ENCODE data around the gene OR10S1.
"Not testable (repeated sequence)": the region's sequence is repeated elsewhere in the genome, so short reads cannot be mapped to it uniquely, and the experiment has no call there.

Gene OR10S1, protein sequence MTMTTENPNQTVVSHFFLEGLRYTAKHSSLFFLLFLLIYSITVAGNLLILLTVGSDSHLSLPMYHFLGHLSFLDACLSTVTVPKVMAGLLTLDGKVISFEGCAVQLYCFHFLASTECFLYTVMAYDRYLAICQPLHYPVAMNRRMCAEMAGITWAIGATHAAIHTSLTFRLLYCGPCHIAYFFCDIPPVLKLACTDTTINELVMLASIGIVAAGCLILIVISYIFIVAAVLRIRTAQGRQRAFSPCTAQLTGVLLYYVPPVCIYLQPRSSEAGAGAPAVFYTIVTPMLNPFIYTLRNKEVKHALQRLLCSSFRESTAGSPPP

DNA sequence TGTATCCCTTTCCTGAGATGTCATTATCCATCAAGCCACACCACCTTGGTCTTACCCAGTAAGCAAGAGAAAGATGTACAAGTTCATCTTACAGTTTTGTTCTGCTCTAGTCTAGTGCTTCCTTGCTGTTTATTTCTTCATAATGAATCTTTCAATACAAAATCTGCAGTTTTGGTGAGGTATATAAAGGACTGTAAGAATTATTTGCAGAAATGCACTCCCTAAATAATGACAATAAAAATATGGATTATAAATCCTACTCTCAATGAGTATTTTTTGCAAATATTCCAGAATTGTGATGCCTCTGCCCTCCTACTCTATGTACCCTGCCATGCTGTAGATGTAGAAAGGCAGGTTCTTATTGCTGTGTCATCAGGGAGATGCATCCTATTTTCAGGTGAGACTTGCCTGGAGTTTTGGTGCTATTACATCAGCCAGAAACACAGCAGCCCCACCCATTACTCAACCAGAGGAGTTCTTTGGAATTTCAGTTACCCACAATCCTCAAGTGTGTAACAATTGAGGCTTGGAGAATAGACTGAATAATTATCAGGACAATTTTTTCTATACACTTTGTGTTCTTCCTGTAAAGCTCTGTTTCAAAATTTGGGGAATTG is at the start of gene OR10S1:
TSS of gene OR10S1 (minus strand) at position 51 of the 617 bp plus-strand sequence. CDS start 117 bp downstream, outside the sequence.
- no peak for DNase-seq

DNA sequence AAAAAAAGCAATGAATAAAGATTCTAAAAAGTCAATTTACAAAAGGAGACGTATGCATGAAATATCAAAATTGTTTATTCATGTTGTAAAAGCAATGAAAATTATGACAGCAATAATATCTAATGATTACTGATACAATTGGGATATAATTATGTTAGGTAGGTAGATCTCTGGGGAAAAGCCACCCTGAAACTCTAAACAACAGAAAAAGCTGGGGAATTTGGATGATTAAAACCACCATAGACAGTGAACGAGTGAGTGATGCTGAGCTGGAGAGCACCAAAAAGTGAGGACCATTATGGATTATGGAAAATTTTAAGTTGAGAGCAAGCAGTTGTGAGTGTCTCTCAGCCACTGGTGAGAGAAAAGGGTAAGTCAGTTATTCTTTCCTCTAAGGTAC is 48.9 kb upstream of the OR10S1 start, which contains the start of gene OR10G8:
TSS of gene OR10G8 (plus strand) at position 301 of the 400 bp plus-strand sequence. CDS start 2,825 bp downstream, outside the sequence.
- no peak for DNase-seq

DNA sequence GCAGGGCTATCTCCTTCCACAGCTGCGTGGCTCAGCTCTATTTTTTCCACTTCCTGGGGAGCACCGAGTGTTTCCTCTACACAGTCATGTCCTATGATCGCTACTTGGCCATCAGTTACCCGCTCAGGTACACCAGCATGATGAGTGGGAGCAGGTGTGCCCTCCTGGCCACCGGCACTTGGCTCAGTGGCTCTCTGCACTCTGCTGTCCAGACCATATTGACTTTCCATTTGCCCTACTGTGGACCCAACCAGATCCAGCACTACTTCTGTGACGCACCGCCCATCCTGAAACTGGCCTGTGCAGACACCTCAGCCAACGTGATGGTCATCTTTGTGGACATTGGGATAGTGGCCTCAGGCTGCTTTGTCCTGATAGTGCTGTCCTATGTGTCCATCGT is 38.3 kb upstream of the OR10S1 start:
- DNase-seq, result not testable (repeated sequence)

DNA sequence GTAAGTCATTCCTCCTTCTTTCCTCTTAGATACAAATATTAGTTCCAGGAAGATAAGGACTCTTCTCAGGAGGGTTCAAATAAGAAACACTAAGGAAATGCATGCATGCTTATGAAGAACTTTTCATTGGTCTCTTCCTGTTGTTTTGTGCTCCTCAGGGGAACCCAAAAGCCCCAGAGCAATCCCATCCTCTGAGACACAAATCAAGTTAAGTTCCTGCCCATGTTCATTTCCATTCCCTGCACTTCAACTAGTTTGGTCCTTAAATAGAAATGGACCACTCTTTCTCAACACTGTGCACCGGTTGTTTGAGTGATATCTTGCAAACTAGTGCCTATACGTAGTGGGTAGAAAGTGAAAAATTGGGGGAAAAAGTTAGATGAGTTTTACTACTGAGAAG is 35.1 kb upstream of the OR10S1 start, which contains the start of gene OR10G4:
TSS of gene OR10G4 (plus strand) at position 301 of the 400 bp plus-strand sequence. CDS start 2,578 bp downstream, outside the sequence.
- DNase-seq, result no peak

DNA sequence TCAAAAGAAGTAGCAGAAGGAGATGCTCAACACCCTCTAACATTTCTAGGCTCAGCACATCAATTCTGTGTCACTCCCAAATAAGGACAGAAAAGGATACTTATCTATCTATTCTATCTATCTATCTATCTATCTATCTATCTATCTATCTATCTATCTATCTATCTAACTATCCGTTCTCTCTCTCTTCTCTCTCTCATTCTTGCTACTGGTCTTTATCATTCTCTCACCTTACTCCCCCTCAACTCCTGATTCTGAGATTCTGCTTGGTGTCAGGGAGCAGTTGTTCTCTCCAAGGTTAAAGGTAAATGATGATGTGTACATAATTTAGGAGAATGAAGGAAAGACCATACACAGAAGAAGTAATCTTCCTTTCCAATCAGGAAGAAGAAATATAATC is 17.5 kb upstream of the OR10S1 start, which contains the start of gene OR10G6:
TSS of gene OR10G6 (minus strand) at position 43 of the 400 bp plus-strand sequence. CDS start at position 43, 0 bp downstream.
- no peak for DNase-seq

DNA sequence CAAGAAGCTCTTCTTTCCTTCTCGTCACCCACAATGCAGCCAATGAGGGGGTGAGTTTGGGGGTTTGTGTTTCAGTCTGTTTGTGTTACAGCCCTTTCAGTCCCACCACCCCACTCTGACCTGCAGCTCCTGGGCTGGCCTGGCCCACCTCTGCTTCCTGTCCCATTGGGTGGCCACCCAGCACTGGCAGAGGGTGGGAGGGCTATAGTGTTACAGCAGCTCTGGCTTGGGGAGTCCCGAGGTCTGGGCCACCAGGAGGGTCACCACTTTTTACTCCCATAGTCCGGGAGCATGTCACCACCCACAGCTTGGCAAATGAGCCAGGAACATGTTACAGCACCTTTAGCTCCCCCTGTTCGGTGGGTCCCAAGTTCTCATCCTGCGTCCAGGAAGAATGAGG is 1.7 kb upstream of the OR10S1 start:
- DNase-seq, result no peak

DNA sequence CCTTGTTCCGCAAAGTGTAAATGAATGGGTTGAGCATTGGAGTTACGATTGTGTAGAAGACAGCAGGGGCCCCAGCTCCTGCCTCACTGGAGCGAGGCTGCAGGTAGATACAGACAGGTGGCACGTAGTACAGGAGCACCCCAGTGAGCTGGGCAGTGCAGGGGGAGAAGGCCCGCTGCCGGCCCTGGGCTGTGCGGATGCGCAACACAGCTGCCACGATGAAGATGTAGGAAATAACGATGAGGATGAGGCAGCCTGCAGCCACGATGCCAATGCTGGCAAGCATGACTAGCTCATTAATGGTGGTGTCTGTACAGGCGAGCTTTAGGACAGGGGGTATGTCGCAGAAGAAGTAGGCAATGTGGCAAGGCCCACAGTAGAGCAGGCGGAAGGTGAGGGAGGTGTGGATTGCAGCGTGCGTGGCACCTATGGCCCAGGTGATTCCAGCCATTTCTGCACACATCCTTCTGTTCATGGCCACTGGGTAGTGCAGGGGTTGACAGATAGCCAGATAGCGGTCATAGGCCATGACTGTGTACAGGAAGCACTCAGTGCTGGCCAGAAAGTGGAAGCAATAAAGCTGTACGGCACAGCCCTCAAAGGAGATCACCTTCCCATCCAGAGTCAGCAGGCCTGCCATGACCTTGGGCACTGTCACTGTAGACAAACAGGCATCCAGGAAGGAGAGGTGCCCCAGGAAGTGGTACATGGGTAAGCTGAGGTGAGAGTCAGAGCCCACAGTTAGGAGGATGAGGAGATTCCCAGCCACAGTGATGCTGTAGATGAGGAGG is 616 bp downstream of the OR10S1 start:
- DNase-seq, result no peak

DNA sequence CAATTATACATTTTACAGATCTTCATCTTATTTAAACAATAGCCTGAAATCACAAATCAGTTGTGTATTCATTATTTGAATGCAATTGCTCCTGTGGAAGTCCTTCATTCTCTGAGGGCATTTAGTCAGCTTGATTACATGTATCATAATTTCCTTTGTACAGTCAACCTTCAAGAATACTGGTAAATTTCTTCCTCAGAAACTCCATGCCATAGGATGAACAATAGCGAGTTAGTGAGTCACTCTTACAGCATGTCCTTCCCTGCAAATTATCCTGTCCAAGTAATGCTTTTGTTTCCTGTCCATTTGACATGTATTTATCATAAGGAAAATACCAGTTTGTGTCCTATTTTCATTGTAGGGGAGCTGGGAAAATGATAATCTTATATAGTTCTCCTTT is 3.8 kb downstream of the OR10S1 start:
- DNase-seq, result no peak

DNA sequence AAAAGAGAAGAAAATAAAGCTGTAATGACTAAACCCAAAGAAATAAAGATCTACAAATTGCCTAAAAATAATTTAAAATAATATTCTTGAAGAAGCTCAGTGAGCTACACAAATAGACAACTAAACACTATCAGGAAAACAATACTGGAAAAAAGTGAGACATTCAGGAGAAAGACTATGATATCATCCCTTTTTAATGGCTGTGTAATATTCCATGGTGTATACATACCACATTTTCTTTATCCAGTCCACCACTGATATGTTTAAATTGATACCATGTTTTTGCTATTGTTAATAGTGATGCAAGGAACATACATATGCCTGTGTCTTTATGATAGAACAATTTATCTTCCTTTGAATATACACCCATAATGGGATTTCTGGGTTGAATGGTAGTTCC is 20.8 kb downstream of the OR10S1 start:
- DNase-seq, result no peak

DNA sequence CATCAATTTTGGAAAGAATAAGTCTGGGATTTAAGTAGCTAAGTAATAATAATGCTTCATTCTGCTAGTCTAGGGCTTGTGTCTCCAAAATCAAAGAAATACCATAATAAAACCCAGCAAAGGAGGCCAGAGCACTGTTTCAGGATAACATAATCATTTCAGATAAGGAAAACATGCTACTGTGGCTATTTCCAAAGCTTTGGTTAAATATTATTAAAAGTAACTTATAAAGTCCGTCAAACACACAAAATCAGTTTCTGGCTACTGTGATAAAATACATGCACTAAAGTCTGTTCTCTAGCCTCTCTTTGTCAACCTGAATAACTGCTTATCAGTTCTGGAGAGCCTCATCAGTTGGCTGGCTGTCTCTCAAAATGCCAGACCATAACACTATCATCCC is 32.4 kb downstream of the OR10S1 start:
- DNase-seq, result no peak

DNA sequence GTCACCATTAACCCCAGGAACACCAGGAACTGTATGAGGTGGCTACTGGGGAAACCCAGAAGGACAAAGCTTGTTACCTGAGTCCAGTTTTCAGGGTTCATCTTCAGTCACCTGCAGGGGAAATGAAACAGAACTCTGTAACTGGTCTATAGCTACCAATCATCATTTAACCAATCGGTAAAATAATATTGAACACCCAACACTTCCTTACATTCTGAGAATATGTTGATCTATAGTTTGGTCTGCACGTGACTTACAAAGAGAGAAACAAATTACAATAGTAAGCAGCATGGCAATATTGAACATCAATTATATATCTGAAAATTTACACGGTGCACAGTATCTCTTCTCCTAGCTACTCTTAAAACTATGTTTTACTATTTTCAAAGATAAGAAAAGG is 33.8 kb downstream of the OR10S1 start, which contains the start of gene OR6T1:
TSS of gene OR6T1 (minus strand) at position 101 of the 400 bp plus-strand sequence. CDS start at position 101, 0 bp downstream.
- no peak for DNase-seq

DNA sequence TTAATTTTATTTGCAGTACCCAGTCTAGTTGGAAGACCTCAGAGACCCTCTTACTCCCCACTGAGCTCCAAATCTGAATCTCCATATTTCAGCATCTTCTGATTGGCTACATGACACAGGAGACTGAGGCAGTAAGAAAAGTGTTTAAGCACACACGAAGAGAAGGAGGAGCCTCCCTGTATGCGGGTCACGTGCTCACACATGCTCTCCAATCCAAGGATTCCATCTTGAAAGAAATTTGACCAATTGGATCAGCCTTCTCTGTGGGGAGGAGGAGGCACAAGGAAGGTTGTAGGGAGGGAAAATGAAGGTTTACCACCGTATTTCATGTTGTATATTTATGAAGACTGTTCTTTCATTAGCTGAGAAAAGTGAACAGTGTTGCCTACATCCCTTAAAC is 35.2 kb downstream of the OR10S1 start:
- no peak for DNase-seq

DNA sequence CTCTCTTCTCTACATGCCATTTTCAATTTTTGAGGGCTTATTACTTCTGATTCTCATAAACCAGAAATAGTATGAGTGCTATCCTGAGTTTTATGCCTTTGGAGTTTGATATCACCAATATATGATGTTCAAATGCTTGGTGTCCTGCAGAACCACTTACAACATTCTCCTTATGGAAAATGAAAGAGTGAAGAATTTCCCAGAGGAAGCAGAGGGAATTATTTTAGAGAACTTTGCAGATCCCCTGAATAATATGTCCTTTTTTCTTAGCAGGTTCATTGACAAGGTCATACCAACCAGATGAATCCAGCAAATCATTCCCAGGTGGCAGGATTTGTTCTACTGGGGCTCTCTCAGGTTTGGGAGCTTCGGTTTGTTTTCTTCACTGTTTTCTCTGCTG is 38.3 kb downstream of the OR10S1 start, which contains the start of gene OR4D5:
TSS of gene OR4D5 (plus strand) at position 301 of the 400 bp plus-strand sequence. CDS start at position 301, 0 bp downstream.
- no peak for DNase-seq
